HG03175 (cell line): ENCODE data around the gene KSR1.

Source experiments
- ATAC-seq: cut with Tn5 transposase; IDR thresholded peaks from one replicate; pipeline ENCODE4 v1.9.1; 2021; ENCODE audit warnings: mild to moderate bottlenecking, moderate library complexity; ENCODE audit not compliant: unreplicated experiment

The KSR1 gene

GRCh38 chr17:27512511-27513346, 56.5 kb downstream of the KSR1 start:
- ATAC-seq = no peak

GRCh38 chr17:27513849-27514248, 57.6 kb downstream of the KSR1 start:
- no peak for ATAC-seq

DNA sequence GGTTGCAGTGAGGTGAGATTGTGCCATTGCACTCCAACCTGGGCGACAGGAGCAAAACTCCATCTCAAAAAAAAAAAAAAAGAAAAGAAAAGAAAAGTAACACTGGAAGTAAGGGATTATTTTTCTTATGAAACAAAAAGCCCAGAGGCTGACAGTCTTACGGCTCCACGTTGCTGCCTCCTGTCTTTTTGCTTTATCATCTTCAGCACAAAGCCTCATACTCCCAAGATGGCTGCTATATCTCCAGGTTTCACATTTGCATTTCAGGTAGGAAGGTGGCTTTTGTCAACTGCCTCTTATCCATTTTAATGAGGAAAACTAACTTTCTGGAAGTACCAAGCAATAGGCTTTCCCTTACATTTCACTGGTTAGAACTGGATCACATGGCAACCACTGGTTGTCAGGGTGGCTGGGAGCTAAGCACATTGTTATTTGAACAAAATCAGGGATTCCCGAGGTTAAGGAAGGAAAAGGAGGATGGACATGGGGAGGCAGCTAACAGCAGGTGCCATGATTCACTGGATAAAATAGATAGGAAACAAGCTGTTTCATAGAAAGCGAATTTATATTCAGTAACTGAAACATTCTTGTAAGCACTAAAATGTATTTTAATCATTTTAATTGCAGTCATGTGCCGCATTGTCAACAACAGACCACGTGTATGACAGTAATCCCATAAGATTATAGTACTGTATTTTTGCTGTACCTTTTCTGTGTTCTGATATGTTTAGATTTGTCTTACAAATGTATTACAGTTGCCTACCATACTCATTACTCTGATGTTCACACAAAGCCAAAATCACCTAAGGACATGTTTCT, 58.6 kb downstream of the KSR1 start:
- no peak for ATAC-seq

- ATAC-seq = no peak
These were observed 61.8 kb downstream of the KSR1 start for GRCh38 chr17:27518048-27518447.

- ATAC-seq = no peak
These were observed 62.6 kb downstream of the KSR1 start for GRCh38 chr17:27518545-27519521.

GRCh38 chr17:27519550-27519949, 63.3 kb downstream of the KSR1 start:
- no peak for ATAC-seq

DNA sequence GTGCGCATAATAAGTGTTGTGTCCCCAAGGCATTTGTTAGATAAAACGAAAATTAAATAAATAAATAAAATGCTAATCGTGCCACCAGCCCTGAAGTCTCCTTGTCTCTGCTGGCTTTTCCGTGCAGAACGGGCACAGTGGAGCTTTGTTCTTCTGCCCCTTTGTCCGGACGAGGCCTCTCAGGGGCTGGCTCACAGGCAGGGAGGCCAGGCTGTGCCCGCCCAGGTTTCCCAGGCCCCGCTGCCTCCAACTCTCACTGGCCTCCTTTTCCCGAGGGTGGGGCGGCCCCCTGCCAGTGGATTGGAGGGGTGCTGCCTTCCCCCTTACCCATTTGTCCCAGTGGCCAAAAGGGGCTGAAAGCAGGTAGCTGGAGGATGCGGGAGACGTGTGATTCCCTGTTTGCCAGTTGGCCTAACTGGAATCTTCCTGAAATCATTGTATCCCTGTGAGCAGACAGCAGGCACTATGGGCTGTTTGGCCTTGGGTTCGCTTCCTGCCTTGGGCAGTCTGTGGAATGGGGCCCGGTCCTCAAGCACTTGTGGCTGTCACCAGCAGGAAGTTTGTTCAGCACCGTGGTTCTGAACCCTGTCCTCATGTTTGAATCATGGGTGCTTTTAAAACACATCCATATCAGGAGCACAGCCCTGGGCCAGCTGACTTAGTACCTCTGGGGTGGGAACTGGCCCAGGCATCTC, 64.4 kb downstream of the KSR1 start:
- no peak for ATAC-seq

DNA sequence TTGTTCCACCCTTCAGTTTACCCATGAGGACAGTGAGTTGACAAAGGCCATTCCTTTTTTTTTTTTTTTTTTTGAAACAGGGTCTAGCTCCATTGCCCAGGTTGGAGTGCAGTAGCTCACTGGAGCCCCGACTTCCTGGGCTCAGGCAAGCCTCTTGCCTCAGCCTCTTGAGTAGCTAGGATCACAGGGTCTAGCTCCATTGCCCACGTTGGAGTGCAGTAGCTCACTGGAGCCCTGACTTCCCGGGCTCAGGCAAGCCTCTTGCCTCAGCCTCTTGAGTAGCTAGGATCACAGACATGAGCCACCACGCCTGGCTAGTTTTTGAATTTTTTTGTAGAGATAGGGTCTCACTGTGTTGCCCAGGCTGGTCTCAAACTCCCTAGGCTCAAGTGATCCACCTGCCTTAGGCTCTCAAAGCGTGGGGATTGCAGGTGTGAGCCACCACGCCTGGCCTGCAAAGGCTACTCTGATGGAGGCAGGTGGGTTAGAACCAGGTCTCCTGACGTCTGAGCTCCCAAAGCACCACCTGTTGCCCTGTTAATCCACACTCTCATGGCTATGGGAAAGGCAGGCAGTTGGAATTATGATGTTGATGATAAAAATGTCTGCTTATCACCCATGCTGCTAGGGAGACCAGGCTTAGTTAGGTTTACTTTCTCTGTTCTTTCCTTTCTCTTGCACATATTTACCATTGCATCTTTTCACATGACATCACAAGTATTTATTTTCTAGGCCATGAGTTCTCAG, 65.2 kb downstream of the KSR1 start:
- no peak for ATAC-seq

DNA sequence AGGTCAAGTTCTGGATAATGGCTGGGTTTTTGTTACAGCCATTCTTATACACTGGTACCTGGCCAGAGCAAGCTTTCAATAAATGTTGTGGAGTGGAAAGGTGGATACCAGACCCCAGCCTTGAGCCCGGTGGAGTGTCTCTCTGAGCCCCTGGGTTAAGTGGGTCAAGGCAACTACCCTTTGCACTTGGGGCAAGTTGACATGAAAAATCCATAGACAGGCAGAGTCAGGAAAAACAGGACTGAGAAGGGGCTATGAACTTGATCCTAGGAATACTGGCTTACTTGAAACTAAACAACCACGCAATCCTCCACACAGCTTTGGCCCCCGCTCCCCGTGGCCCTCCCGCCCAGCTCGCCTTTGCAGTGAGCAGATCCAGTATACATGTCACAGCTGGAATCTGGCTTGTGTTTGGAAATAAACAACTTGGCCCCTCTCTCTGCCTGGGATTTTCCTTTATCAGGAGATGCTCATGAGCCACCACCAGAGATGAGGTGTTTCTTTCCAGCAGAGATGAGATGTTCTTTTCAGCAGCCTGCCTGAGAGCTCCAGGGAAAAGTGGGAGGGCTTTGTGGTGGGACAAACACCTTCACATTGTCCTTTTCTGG, 65.9 kb downstream of the KSR1 start:
- ATAC-seq = no peak

GRCh38 chr17:27523712-27524111, 67.5 kb downstream of the KSR1 start:
- ATAC-seq = no peak

DNA sequence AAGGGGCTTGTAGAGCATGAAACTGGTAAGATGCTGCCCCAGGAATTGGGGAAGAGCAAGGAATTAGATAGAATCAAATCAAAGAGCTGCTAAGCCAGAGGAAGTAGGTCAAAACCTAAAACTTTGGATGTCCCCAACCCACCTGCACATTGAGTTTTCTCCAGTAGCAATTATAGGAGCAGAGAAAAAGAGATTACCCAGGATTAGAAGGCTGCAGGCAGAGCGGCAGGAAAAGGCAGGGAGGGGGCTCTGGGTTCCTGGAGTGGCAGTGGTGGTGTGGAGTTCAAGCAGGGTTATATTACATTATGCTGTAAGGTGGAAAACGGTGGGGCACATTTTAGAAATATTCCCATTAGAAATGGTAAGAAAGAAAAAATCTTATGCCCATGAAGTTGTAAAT, 68.3 kb downstream of the KSR1 start:
- no peak for ATAC-seq

- no peak for ATAC-seq
These were observed 69.1 kb downstream of the KSR1 start for GRCh38 chr17:27525316-27525715.

- ATAC-seq = no peak
These were observed 69.8 kb downstream of the KSR1 start for GRCh38 chr17:27525836-27526603.

DNA sequence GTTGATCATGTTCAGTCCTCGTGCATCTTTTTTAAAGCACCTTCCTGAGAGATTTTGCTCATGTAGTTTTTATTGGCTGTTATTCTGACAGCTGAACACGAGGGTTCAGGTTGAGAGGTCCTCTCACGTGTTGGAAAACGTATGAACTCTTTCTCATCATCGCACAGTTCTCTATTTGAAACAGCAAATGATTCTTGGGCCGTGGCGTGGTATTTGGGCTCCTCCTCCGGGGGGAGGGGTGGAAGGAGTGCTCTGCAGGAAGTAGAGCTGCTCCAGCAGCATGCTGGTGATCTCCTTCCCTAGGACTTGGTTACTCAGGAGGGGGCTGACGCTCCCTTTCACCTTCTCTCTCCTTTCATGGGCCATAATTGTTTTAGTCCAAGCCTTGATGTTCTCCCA, 70.4 kb downstream of the KSR1 start:
- peak; percentile 73 for ATAC-seq

- ATAC-seq = no peak
These were observed 73.1 kb downstream of the KSR1 start for GRCh38 chr17:27529230-27529796.

GRCh38 chr17:27530764-27531391, 74.6 kb downstream of the KSR1 start:
- no peak for ATAC-seq

- no peak for ATAC-seq
These were observed 75.3 kb downstream of the KSR1 start for GRCh38 chr17:27531469-27531961.
